Measurements from ENCODE around the gene DDN. TPM values are rescaled to one million over a fixed set of nuclear protein-coding genes. Genes with fewer than 3 reads are reported as not detected.
A peak's percentile ranks its signal among the peaks of the same experiment; 100 is the strongest.

DDN gene
- total RNA-seq, 2 donors from 2014 or later = 0.14 TPM; not detected in 1

DNA sequence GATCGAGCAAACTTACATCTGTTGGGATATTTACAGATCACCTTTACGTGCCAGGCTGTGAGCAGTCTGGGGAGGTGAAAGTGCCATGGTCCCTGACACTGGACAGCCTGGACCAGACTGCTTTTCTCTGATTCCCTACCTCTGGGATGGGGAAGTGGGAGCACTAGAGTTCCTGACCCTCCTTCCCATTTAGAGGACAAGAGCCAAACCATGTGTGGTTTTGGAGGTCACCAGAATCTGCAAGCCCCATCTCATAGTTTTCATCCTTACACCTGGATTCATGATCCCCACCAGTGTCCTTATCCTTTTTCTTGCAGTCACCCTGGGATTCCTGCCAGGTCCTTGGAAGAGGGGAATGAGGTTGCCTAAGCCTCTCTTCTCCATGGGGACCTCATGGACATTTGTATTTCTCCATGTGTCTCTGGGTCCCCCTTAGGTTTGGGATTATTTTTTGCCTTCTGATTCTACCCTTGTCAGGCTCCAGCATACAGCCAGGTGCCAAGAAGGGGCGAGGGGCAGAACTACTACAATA is 26.2 kb downstream of the DDN start:
- Histone ChIP-seq H3K36me3 (no peaks in the 10 kb centered on the region), H3K4me1 (ENCODE audit: control insufficient read depth in 1 of 2, low read depth in 2 of 2) (peaks cover 16 to 31% of the 10 kb centered on the region in 2 donors), H3K9me3 (no peaks in the 10 kb centered on the region), H3K27ac (no peak overlapping the region), H3K27me3 (replicated peaks; ENCODE audit: insufficient read depth) (peaks cover 25% of the 10 kb centered on the region), H3K4me3 (no peak overlapping the region)
- TF ChIP-seq, protein P1, sequence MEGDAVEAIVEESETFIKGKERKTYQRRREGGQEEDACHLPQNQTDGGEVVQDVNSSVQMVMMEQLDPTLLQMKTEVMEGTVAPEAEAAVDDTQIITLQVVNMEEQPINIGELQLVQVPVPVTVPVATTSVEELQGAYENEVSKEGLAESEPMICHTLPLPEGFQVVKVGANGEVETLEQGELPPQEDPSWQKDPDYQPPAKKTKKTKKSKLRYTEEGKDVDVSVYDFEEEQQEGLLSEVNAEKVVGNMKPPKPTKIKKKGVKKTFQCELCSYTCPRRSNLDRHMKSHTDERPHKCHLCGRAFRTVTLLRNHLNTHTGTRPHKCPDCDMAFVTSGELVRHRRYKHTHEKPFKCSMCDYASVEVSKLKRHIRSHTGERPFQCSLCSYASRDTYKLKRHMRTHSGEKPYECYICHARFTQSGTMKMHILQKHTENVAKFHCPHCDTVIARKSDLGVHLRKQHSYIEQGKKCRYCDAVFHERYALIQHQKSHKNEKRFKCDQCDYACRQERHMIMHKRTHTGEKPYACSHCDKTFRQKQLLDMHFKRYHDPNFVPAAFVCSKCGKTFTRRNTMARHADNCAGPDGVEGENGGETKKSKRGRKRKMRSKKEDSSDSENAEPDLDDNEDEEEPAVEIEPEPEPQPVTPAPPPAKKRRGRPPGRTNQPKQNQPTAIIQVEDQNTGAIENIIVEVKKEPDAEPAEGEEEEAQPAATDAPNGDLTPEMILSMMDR (IDR thresholded peaks at IDR 0.05) = no peak
- no peak for ATAC-seq (ENCODE audit: insufficient number of reproducible peaks, low FRiP score, low read depth)
- DNase-seq (ENCODE audit: low spot score) = no peak

GRCh38 chr12:48972213-48972951 is 26.8 kb downstream of the DDN start:
- ATAC-seq (ENCODE audit: insufficient number of reproducible peaks, low FRiP score, low read depth) (no peak), DNase-seq (ENCODE audit: low spot score) (no peak)
- H3K27me3 ChIP-seq (replicated peaks; ENCODE audit: insufficient read depth) = peaks cover 21% of the 10 kb centered on the region

DNA sequence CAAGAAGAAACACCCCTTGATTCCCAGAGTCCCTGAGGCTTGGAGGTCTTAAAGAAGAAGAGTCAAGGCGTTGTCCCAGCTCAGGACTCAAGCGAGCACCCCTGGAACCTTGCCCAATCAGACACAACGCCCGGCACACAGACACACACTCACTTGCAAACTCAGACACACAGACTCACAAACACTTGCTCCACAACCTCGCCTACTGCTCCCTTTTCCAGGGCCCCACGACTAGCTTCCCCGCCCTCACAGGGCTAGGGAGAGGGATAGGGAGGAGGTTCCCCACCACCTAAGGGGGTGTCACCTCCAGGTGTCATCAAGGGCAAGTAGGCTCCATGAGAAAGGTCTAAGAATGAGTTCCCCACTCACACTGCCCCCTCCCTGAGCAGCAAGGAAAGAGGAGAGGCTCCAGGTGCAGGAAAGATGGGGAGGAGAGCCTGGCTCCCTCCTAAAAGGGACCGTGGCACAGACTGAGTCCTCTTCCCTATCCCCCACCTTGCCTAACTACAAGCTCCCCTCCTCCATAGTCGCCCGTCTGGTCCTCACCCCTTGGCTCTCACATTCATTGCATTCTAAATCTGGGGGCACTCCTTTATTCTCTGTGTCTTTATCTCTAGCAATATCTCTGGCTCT is 28.4 kb downstream of the DDN start:
- Histone ChIP-seq H3K36me3 (no peaks in the 10 kb centered on the region), H3K27ac (no peak overlapping the region), H3K9me3 (no peaks in the 10 kb centered on the region), H3K4me3 (peak overlapping the region; percentile 59), H3K27me3 (replicated peaks; ENCODE audit: insufficient read depth) (peaks cover 14% of the 10 kb centered on the region), H3K4me1 (ENCODE audit: control insufficient read depth in 1 of 2, low read depth in 2 of 2) (peaks cover 16 to 27% of the 10 kb centered on the region in 2 donors)
- TF ChIP-seq, protein P1 (IDR thresholded peaks at IDR 0.05) = no peak
- DNase-seq (ENCODE audit: low spot score) = no peak
- no peak for ATAC-seq (ENCODE audit: insufficient number of reproducible peaks, low FRiP score, low read depth)

More at GRCh38 chr12:48972213-48972951, 26.8 kb downstream of the DDN start:
- H3K4me1 ChIP-seq (ENCODE audit: control insufficient read depth in 1 of 2, low read depth in 2 of 2) = peaks cover 16 to 27% of the 10 kb centered on the region in 2 donors
- no peak overlapping the region for H3K27ac ChIP-seq
- no peaks in the 10 kb centered on the region for H3K36me3 ChIP-seq
- H3K4me3 ChIP-seq = no peak overlapping the region
- TF ChIP-seq, protein P1 (IDR thresholded peaks at IDR 0.05) = no peak
- no peaks in the 10 kb centered on the region for H3K9me3 ChIP-seq

DNA sequence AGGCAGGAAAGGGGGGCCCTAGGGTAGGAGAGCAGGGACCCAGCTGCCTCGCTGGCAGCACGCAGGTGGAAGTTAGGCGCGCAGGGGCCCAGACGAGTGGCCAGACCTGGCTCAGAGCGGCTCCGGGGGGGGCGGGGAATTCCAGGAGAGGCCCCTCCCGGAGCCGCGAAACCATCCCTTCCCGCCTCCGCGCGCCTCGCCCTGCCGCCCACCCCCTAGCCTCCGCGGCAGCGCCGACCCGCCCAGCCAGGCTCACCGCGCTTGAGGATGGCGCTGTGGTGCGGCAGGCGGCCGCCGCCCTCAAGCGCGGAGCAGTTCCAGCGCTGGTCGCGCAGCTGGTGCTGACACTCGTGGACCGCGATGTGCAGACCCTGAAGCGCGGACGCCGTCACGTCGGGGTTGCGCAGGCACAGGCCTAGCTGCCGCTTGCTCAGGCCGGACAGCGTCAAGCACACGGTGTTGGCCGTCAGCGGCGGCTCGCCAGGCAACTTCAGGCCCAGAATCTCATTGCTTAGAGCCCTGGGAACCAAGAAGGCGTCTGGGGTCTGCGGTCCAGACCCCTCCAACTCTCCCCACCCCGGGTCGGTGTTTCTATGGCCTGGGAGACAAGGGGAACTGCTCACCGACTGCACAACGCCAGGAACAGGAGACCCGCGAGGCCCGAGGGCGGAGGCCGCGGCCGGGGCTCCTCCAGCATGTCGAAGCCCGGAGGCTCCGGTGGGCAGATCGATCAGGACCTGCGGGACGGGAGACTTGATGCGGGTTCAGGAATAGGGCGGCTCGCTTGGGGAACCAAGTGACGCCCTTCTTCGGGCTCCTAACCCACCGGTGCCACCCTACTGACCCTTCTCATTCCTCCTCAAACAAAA is 29.1 kb downstream of the DDN start:
- peaks cover 16 to 27% of the 10 kb centered on the region in 2 donors for H3K4me1 ChIP-seq (ENCODE audit: control insufficient read depth in 1 of 2, low read depth in 2 of 2)
- H3K9me3 ChIP-seq = no peaks in the 10 kb centered on the region
- H3K27me3 ChIP-seq (replicated peaks; ENCODE audit: insufficient read depth) = peaks cover 14% of the 10 kb centered on the region
- DNase-seq (ENCODE audit: low spot score) (no peak), ATAC-seq (ENCODE audit: insufficient number of reproducible peaks, low FRiP score, low read depth) (no peak)
- H3K27ac ChIP-seq = no peak overlapping the region
- peak overlapping the region; percentile 52 for H3K4me3 ChIP-seq
- H3K36me3 ChIP-seq = no peaks in the 10 kb centered on the region
- TF ChIP-seq, protein P1 (IDR thresholded peaks at IDR 0.05) = no peak
